ENCODE results near the gene CRYBG1. TPM values are rescaled to one million over a fixed set of nuclear protein-coding genes. Genes with fewer than 3 reads are reported as not detected.

CRYBG1 gene
- total RNA-seq, 1 experiment from 2014 or later: 5.7 TPM

- Mint-ChIP-seq H3K36me3 (ENCODE audit: insufficient read depth in 1 of 3, low read depth in 3 of 3) (no peaks in the 10 kb centered on the region), H3K4me3 (no peak overlapping the region), H3K27ac (no peak overlapping the region), H3K9me3 (no peaks in the 10 kb centered on the region), H3K4me1 (no peaks in the 10 kb centered on the region), H3K27me3 (ENCODE audit: low read depth) (no peaks in the 10 kb centered on the region)
- H3K27ac ChIP-seq (ENCODE audit: insufficient read length, low read depth, low read length): no peak overlapping the region
- no peak overlapping the region for H3K14ac ChIP-seq (ENCODE audit: insufficient read depth, low read length)
- no peak overlapping the region for H3T11ph ChIP-seq (ENCODE audit: low read length)
- H3K9ac ChIP-seq (ENCODE audit: extremely low read depth, insufficient read length, low read length): no peak overlapping the region
- no peak overlapping the region for H2BK5ac ChIP-seq (ENCODE audit: insufficient read length, low read length)
- DNase-seq: no peak
- H3K18ac ChIP-seq (ENCODE audit: insufficient read length, low read depth, low read length): no peak overlapping the region
- H3K4me1 ChIP-seq (ENCODE audit: insufficient read depth, low read length): no peaks in the 10 kb centered on the region
- no peaks in the 10 kb centered on the region for H3K79me1 ChIP-seq (ENCODE audit: insufficient read depth, low read depth, low read length, poor library complexity, severe bottlenecking)
- peaks cover 2% of the 10 kb centered on the region; the same call in 1 of the 2 replicates for H3K79me2 ChIP-seq (ENCODE audit: insufficient read depth, low read length)
- H2BK120ac ChIP-seq (ENCODE audit: low read depth, low read length, poor library complexity, severe bottlenecking): no peak overlapping the region
- TF ChIP-seq CTCF (conservative IDR thresholded peaks at IDR 0.05): no peak
- no peak overlapping the region for H4K91ac ChIP-seq (ENCODE audit: insufficient read length, low read depth, low read length)
- H3K23me2 ChIP-seq (ENCODE audit: insufficient read length, low read depth, low read length, poor library complexity, severe bottlenecking): no peaks in the 10 kb centered on the region
- no CpG with 5 or more reads among the region's 5 CpGs for WGBS (ENCODE audit: extremely low coverage, insufficient read length, low lambda C conversion rate)
- no peak overlapping the region for H3K4me2 ChIP-seq (ENCODE audit: insufficient read depth, insufficient read length, low read length)
- H3K56ac ChIP-seq (ENCODE audit: insufficient read length, low read depth, low read length): no peak overlapping the region
- no peak overlapping the region for H2BK15ac ChIP-seq (ENCODE audit: low read depth, low read length)
- no peak overlapping the region for H2BK12ac ChIP-seq (ENCODE audit: insufficient read length, low read depth, low read length)
- no peak overlapping the region for H3K4ac ChIP-seq (ENCODE audit: low read depth, low read length)
- no peak overlapping the region for H4K5ac ChIP-seq (ENCODE audit: insufficient read length, low read depth, low read length)
- no peaks in the 10 kb centered on the region for H3K9me3 ChIP-seq (ENCODE audit: control insufficient read depth, low read depth, low read length)
- no peak overlapping the region for H4K8ac ChIP-seq (replicated peaks; ENCODE audit: insufficient read length, low read depth, low read length)
- no peaks in the 10 kb centered on the region for H4K20me1 ChIP-seq (ENCODE audit: control insufficient read depth, insufficient read depth, insufficient read length)
- H3K27me3 ChIP-seq (ENCODE audit: insufficient read depth, low read length): no peaks in the 10 kb centered on the region; the same call in 1 of the 2 replicates
- no peak overlapping the region for H2AFZ ChIP-seq (ENCODE audit: low read length)
- H2AK5ac ChIP-seq (ENCODE audit: insufficient read length, low read length): no peak overlapping the region
- H3K23ac ChIP-seq (ENCODE audit: insufficient read length, low read depth, low read length): no peak overlapping the region
- no peak overlapping the region for H2BK20ac ChIP-seq (ENCODE audit: low read depth, low read length, poor library complexity, severe bottlenecking)
Measured at GRCh38 chr6:106474466-106474865, 113.9 kb downstream of the CRYBG1 start.
